Stimulated activated CD8-positive, alpha-beta memory T cell treated with anti-CD3 and anti-CD28 coated beads, Interleukin-7, amount 100 ng/mL, for 4 hours (primary cell): ENCODE measurements around the gene CIT.

Source experiments
- DNase-seq, 2 donors: peaks; one replicate each; pipeline ENCODE4 v3.0.0-alpha.2; 2020; ENCODE audit warnings: low read depth in 2 of 2

CIT gene

DNA sequence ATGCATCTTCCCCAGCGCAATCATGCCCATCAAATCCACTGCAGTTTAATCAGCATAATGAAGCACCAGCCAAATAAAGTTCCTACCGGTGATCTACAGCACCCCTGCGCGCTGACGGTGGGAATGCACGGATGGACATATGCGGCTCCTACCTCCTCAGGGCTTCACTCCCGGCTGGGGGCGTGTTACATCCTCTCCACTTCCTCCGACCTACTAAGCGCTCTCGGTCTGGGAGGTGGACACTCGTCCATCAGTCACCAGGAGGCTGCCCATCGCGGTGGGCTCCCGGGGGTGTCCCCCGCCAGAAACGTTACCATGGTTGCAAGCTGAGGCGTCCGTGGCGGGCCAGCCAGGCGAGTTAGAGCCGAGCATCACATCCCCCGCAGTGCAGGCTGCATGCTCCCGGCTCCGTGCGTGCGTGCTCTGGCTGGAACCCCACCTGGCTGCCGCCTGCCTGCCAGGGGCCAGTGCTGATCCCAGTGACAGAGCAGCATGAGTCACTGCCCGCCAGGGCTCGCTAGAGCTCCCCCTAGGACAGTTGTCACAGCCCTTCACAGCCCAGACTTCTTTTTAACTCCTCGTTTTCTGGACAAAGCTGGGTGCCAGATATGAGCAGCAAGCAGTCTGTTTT is 73.0 kb downstream of the CIT start:
- DNase-seq, result no peak

DNA sequence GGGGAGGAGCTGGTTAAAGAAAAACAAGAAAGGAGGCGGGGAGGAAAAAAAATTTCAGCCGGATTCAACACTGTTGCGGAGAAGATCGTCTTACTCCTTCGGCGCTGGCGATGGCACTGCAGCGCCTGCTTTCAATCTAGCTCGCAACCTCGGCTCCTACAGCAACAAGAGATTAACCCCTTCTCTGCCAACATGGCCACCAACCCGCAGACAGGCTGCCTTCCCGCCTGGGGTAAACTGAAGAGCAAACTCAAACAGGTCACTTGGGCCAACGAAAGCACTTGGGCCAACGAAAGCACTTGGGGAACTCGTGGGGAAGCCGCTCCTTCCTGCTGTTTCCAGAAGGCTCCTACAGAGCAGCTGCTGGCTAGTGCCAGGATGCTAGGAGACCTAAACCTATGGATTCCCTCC is 73.7 kb downstream of the CIT start:
- DNase-seq, result no peak

DNA sequence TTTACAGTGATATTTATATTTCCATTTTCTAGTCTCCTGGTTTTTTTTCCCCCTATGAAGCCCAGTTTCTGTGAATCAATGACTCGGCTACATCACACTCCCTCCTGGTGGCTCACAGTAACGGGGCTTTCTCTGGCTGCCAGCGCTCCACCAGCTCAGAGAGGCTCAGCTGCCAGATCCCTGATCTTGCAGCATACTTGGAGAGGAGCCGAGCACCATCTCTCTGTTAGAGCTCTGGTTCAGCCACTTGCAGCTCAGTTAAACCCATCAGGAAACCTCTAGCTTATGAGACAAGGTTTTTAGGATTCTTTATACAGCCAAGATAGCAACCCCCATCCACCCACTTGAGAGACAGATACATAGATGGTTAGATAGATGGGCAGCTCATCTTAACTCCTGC is 74.6 kb downstream of the CIT start:
- no peak for DNase-seq

DNA sequence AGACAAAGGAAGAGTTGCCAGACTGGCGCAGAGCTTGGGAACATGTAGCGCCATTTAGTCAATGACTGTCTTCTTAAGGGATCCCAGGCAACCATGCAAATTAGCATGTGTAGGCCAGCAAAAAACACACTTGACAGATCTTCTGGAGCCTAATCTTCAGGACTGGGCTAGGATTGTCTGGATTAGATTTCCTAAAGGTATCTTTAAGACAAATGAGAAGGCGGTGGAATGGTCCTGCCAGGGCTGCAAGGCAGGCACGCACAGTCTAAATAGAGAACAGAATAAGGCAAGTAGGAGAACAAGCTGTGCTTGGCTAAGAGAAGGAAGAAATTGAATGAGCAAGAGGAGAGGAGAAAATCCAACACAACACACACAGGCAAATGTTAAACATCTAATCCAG is 80.0 kb downstream of the CIT start:
- DNase-seq, result no peak

DNA sequence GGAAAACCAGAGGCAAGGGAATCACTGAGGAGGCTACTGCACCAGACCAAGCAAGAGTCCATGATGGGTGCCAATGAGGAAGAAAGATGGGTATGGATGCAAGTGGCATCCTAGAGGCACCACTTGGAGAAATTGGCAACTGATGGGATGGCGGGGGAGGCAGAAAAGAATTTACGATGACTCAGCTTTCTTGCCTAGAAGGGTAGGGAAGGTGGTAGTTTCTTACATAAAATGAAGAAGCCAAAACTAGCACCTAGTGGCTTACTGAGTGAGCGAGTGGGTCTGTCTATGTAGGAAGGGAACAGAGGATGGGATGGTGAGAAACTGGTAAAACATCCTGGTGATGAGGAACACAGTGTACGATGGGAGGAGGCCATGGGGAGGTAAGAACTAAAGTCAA is 80.8 kb downstream of the CIT start:
- DNase-seq, result no peak

DNA sequence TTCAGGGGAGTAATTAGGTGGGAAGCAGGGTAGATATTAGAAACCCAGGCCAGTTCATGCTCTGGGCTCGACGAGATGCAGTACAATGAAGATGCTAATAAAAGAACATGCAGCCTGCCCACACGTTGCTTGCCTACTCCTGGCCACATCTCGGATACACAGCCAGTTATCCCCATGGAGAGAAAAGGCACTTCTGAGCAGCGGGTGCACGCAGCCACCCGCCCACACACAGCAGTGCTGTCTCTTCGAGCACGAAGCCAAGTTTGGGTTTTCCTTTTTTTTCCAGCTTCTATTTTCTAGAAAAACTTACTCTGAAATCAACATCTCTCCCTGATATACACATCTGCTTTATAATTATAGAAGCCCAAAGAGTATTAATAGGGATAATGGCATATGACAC is 85.7 kb downstream of the CIT start:
- no peak for DNase-seq

DNA sequence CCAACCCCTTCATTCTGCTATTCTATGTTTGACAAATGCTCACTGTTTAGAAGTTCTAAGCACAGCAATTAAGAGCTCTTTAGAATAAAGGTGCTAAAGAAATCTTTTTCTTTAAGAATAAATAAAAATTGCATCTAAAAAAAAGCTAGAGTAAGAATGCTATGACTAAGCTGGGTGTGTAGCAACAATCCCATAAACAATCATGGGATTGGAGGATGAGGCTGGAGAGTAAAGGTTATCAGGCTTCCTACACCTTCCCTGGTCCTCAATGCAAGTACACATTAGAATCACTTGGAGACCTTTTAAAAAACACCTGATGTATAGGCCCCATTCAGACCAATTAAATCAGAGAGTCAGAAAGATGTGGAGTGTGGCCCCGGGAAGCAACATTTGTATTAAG is 88.3 kb downstream of the CIT start:
- DNase-seq, result no peak

DNA sequence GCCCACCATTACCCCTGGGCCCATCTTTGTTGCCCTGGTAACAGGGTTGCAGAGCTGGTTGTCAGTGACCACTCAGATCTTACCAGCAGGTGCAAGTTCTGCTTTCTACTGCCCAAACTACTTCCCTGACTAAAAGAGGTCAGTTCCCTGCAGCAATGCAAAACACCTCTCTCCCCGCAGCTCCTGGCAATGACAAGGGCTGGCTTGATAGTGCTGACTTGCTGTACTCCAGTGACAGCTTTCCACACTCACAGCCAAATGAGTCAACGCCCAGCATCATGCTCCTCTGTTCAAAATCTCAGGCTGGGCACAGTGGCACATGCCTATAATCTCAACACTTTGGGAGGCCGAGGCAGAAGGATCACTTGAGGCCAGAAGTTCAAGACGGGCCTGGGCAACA is 90.6 kb downstream of the CIT start:
- DNase-seq, result no peak

DNA sequence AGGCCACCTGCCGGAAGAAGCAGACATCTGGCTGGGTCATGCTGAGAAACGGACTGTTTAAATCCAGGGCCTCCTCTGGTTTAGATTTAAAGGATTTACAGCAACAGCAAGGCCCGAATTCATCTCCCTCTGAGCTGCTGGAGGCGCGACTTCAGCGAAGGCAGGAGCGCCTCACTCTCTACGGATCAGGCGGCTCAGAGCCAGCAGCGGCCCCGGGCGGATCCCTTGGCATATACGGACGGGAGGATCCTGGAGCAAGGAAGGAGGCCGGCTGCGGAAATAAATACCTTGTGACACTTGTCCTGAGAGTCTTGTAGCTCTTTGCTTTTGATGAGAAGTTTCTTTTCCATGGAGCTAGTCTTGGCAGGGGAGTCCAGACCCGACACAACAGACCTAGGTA is 92.4 kb downstream of the CIT start:
- no peak for DNase-seq

DNA sequence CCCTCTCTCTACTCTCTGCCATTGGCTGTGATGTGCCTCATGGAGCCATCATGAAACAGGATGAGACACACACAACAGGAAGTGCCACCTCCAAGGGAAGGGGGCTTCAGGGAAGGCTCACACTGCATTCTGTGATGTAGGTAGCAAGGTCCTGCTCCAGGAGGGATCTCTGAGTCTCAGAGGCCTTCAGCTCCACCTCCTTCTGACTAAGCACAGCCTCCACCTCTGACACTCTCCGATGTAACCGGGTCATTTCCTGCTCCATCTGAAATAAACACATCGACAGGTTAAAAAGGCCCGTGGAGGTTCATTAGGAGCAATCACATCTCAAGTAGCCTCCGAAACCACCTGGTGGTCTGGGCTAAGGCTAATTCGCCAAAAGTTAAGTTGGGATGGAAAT is 93.3 kb downstream of the CIT start:
- no peak for DNase-seq

DNA sequence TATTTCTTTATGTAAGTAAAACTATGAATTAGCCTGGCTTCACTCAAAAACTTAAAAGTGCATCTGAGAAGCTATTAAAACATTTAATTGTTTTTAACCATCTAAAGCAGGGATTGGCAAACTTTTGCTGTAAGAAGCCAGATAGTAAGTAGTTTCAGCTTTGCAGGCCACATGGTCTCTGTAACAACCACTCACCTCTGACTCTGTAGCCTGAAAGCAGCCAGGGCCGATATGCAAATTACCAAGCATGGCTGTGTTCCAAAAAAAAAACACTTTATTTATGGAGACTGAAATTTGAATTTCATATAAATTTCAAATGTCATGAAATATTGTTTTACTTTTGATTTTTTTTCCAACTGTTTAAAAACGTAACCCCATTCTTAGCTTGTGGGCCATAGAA is 95.3 kb downstream of the CIT start:
- DNase-seq, result no peak

DNA sequence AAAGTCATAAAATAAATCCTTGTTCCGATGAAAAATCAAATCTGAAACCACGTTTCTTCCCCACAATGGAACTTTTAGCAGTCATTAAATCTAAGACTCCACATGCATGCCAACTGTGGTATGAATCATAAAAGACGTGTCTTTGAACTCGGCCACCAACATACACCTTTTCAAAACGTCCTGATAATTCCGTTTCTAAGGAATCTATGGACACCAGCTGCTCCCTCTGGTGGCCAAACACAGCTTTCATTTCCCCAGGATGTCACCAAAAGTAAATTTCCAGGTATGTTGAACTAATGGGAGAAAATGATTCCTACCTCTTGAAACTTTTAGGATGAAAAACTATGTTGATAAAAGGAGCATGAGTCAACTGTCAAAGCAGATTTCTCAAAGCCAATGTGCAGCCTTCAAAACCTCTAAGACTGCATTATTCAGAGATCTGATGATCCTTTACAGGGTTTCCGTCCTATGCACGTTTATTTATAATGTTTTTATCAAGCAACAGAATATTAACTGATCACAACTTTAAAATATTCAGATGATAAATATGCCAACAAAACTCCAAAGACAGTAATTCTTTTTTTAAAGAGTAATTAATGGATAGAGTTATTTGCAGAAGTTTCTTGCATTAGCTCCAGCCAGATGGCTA is 96.2 kb downstream of the CIT start:
- DNase-seq, result no peak

DNA sequence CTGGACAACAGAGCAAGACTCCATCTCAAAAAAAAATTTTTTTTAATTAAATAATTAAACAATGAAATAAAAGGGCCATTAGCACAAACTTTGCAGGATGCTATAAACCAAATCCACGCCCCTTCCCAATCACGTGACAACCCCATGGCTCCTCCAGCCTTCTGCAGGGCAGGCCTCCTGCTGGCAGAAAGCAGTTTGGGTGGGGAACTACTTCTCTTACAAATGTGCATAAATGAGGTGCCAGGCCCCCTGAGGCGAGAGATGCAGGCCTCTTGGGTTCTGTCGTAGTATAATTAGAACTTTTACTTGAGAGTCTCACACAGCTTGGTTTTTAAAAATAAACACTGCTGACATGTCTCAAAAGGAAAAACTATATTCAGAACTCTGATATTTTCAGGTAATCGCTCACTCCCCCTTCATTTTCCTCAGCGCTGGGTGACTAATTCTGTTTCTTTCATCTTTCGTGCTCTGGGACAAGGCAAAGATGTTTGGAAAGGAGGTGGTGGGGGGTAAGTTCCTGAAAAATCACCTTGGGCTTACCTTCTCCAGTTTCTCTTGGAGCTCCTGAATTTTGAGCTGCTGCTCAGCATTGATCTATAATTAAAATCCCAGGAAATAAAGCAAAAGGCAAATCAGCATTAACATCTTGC is 101.7 kb downstream of the CIT start:
- no peak for DNase-seq

DNA sequence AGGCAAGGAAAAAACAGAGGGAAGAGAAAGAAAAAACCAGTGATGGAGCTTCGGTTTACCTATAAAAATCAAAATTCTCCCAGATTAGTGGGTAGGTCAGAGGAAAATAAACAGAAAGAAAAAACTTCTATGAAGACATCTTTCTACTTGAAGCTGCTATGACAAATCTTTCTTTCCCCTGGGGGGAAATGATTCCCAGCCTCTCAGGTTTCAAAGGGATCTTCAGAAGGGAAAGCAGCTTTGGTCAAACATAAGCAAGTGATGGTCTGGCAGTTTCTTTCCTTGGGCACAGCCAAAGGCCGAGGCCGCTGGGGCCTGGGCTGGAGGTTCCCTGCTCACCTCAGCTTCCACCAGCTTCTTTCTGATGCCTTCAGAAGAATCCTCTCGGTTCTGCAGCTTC is 104.7 kb downstream of the CIT start:
- no peak for DNase-seq

DNA sequence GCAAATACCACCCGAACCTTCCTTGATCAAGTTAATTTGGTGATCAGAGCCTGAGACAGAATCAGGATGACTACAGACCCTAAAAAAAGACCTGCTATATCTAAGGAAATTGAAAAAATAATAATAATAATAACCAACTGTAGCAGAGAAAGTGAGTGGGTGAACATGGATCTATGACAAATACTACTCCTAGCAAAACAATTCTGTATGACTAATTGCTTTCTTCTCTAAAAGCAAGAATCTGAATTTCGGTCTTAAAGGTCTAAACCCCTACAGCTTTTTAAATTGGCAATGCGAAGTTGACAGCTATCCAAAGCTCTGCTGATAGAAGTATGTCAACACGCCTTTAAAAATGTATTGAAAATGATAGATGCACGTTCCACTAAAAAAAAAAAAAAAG is 107.0 kb downstream of the CIT start:
- DNase-seq, result no peak

DNA sequence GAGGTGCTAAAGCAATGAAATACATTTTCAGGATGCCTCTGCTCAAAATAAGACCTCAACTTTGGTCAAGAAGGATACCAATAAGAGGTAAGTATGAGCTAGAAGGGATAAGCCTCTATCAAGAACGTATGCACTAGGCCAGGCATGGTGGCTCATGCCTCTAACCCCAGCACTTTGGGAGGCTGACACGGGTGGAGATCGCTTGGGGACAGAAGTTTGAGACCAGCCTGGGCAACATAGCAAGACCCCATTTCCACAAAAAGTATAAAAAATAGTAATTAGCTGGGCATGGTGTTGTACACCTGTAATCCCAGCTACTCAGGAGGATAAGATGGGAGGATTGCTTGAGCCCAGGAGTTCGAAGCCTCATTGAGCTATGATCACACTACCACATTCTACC is 114.5 kb downstream of the CIT start:
- no peak for DNase-seq

DNA sequence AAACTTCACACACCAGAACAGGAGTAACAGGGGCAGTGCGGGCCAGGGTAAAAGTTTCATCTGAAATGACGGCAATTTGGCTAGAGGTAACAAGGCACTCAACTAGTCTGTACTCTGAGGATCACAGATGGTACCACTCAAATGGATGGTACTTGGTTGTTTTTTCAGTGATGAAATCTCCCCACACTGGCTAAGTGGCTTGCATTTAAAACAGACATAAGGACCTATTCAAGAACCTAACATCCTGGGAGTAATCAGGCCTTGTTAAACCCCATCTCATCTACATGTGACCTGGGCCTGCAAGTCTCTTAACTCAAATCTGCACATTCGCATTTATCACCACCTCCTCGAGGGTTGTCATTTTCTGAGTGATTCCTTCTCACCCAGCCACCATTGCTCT is 118.4 kb downstream of the CIT start:
- DNase-seq, result no peak

DNA sequence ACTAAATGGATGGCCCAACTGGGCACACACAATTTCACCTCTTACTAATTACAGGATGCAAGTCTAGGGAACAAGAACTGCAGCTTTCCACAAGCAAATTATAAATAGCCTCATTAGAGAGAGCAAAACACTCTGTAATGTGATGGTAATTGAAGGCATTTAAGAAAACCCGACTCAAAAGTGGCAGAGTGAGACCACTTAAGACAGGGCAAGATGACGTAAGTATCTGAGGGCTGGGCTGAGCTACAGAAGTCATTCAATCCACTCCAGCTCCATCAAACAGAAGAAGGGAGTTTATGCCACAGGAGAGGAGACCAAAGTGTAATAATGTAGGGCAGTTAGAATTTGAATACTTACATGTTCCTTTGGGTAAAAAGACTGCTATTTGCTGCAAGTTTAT is 118.9 kb downstream of the CIT start:
- DNase-seq, result no peak

DNA sequence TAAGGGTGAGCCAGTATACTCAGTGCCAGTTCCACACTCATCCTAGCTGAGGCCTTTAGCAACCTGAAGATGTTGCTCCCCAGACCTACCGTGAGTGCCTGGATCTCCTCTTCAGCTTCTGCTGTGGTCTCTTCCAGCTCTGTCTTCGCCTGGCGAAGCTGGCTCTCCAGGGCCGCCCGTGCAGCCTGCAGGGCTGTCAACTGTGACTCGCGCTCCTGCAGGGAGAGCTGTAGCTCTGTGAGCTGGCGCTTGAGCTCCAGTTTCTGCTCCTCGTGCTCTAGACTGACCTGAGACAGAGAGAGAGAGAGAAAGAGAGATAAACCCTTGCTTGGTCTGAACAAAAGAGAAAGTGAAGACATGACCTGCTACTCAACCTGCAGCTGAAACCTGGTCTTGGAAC is 125.2 kb downstream of the CIT start:
- no peak for DNase-seq

DNA sequence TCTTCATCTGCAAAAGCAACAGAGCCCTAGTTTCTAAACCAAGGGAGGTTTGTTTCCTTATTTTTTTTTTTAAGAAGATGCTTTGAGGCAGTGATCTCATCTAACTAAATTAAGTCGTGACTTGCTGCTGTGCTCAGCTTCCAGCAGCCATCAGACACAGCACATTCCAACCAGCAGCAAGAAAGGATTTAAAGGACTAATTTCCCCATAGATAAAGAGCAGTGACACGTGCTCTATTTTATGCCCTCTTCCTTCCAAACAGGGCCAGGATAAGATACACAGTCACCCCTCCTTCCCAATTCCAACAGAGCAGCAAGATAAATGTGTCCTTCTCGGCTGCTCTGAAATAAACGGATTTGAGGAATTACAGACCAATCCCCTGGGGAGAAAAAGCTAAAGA is 127.5 kb downstream of the CIT start:
- DNase-seq, result no peak

DNA sequence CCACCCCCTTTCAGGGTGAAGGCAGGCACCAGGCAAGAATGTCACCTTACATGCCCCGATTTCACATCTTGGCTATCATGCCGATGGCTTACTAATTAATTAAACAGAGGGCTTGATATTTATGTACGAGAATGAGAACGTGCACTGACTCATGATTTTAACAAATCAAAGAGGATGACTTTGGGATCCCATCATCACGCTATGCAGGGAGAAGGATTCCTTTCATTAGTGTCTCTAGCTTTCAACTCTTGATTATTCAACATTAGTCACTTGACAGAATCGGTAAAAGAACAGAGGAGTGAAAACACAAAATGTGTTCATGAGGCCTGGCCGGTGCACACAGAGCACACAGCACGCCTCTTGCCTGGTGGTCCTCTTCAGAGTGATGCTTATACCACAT is 128.6 kb downstream of the CIT start:
- DNase-seq, result no peak

DNA sequence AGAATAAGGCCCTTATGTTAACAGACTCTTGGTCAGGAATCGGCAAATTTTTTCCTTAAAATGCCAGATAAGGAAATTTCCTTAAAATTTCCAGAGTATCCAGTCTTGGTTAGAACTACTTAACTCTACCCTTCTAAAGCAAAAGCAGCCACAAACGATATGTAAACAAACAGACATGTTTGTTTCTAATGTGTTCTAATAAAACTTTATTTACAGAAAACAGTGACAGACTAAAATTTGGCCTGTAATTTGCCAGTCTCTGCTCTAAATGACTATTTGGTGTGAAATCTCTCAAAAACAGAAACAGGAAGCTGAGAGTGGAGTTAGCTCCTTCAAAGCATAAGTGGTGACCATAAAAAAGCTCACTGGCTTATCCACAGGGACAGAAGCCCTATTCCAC is 131.0 kb downstream of the CIT start:
- no peak for DNase-seq

DNA sequence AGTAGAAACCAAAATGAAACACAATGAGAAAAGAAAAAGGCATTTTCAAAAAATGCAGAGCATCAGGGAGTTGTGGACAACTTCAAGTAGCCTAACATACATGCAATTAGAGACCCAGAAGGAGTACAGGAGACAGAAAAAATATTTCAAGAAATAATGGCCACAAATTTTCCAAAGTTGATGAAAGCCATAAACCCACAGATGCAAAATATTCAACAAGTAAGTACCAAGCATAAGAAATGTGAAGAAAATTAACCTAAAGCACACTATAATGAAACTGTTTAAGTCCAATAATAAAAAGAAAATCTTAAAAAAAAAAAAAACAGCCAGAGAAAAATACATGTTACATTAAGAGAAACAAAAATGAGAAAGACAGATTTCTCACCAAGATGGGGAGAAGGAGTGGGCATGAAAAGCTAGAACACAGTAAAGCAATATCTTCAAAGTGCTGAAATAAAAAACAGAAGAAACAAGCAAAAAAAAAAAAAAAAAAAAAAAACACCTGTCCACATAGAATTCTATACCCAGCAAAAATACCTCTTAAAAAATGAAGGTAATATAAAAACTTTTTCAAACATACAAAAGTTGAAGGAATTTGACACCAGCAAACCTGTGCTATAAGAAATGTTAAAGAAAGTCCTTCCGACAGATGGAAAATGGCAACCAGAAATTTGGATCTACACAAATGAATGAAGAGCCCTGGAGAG is 132.1 kb downstream of the CIT start:
- no peak for DNase-seq
